A673 (cell line): ENCODE measurements around the gene DNAJB12. TPM values are rescaled to one million over a fixed set of nuclear protein-coding genes. Genes with fewer than 3 reads are reported as not detected.

Experiments used
- BruUV-seq: library from RNA; stranded (reverse); fragments of 400-500 nt; replicated peaks from 2 replicates; lab custom pipeline; 2021; lab: Mats Ljungman, UMichigan
- CTCF ChIA-PET: fragments of 300-600 bp; sonication (Branson Sonifier 250); formaldehyde crosslinking; loops from one replicate; lab custom pipeline; 2022; ENCODE audit warnings: antibody characterized with exemption; lab: Charles Lee
- POLR2A ChIA-PET: fragments of 300-600 bp; sonication (Branson Sonifier 250); formaldehyde crosslinking; loops from one replicate; lab custom pipeline; 2022; ENCODE audit warnings: antibody characterized with exemption; ENCODE audit not compliant: low non-redundant PET; lab: Charles Lee
- DNase-seq: peaks from one replicate; pipeline ENCODE4 v3.0.0-alpha.2; 2015; ENCODE audit warnings: low spot score
- H3K27ac ChIP-seq: fragments of 200-600 bp; sonication (generic); 2 replicates; pipeline ENCODE4 v1.5.1; 2016; ENCODE audit warnings: mixed run types, low read depth, mild to moderate bottlenecking, mixed read lengths, antibody characterized with exemption, low read length; ENCODE audit not compliant: poor library complexity, severe bottlenecking
- H3K27me3 ChIP-seq: fragments of 200-600 bp; sonication (generic); replicated peaks from 2 replicates; pipeline ENCODE4 v1.6.1; 2017; ENCODE audit warnings: mixed run types, low read depth, mild to moderate bottlenecking, mixed read lengths, antibody characterized with exemption, low read length; ENCODE audit not compliant: insufficient read depth, poor library complexity
- H3K36me3 ChIP-seq: fragments of 200-600 bp; sonication (generic); 2 replicates; pipeline ENCODE4 v1.6.1; 2016; ENCODE audit warnings: mixed run types, mild to moderate bottlenecking, mixed read lengths, antibody characterized with exemption, low read length; ENCODE audit not compliant: insufficient read depth, poor library complexity, severe bottlenecking
- H3K4me1 ChIP-seq: fragments of 200-600 bp; sonication (generic); 2 replicates; pipeline ENCODE4 v1.6.1; 2017; ENCODE audit warnings: mixed run types, mild to moderate bottlenecking, mixed read lengths, antibody characterized with exemption, low read length; ENCODE audit not compliant: insufficient read depth, poor library complexity, severe bottlenecking
- H3K4me3 ChIP-seq: fragments of 200-600 bp; sonication (generic); 2 replicates; pipeline ENCODE4 v1.5.1; 2016; ENCODE audit warnings: low read depth, mixed run types, mild to moderate bottlenecking, mixed read lengths, low read length; ENCODE audit not compliant: poor library complexity, severe bottlenecking
- H3K9me3 ChIP-seq: fragments of 200-600 bp; sonication (generic); 2 replicates; pipeline ENCODE4 v1.6.1; 2016; ENCODE audit warnings: mixed run types, low read depth, mild to moderate bottlenecking, mixed read lengths, antibody characterized with exemption, low read length; ENCODE audit not compliant: poor library complexity, severe bottlenecking
- CTCF ChIP-seq: fragments of 300-800, 200-600 bp; sonication (generic); conservative IDR thresholded peaks from 2 replicates; pipeline ENCODE4 v1.5.1; 2017; ENCODE audit warnings: low read depth, mild to moderate bottlenecking, antibody characterized with exemption, low read length, moderate library complexity, mixed read lengths
- EZH2 ChIP-seq: fragments of 200-600 bp; sonication (generic); IDR thresholded peaks from 2 replicates; pipeline ENCODE4 v1.6.1; 2017; ENCODE audit warnings: borderline replicate concordance, low read depth, mild to moderate bottlenecking, mixed read lengths, antibody characterized with exemption, low read length; ENCODE audit not compliant: poor library complexity, severe bottlenecking
- intact Hi-C: fragments of 100-400 bp; cut with micrococcal nuclease; formaldehyde crosslinking; loops from one replicate; pipeline ENCODE4 v1.10.0; 2022; ENCODE audit not compliant: unreplicated experiment
- total RNA-seq: library from RNA; stranded (reverse); gene quantifications from 2 replicates; pipeline ENCODE4 v1.2.3, GENCODE V29; 2021

DNAJB12 gene
- total RNA-seq, 1 experiment from 2014 or later = 29.5 TPM

- no TSS peak for BruUV-seq
- Histone ChIP-seq H3K9me3 (no peaks in the 10 kb centered on the region), H3K27me3 (no peaks in the 10 kb centered on the region), H3K4me3 (no peak overlapping the region), H3K27ac (peak overlapping the region; percentile 96), H3K36me3 (no peaks in the 10 kb centered on the region), H3K4me1 (peaks cover 46% of the 10 kb centered on the region)
- ChIA-PET POLR2A (interaction anchor here (0.5 to 1.2 kb wide), 2 partner anchors 49 to 778 kb away, joined by 3 to 9 read pairs; no protein-coding TSS in a partner anchor), CTCF (no interaction called here)
- TF ChIP-seq CTCF = no peak
- TF ChIP-seq EZH2 = no peak
- intact Hi-C loops = loop anchor here (5.0 to 10.0 kb wide), 2 partner anchors 50 to 98 kb away; partner anchors contain the start of gene DDIT4
- DNase-seq = no peak
Observed at GRCh38 chr10:72322280-72323058, 32.2 kb downstream of the DNAJB12 start.

GRCh38 chr10:72322030-72322279 lies 32.8 kb downstream of the DNAJB12 start:
- H3K4me3 ChIP-seq = no peak overlapping the region
- POLR2A ChIA-PET = interaction anchor here (1.2 to 1.7 kb wide), 2 partner anchors 25 to 49 kb away, joined by 3 to 9 read pairs; no protein-coding TSS in a partner anchor
- DNase-seq = no peak
- no peaks in the 10 kb centered on the region for H3K36me3 ChIP-seq
- peak overlapping the region; percentile 96 for H3K27ac ChIP-seq
- H3K27me3 ChIP-seq = no peaks in the 10 kb centered on the region
- CTCF ChIA-PET = no interaction called here
- BruUV-seq = no TSS peak
- TF ChIP-seq CTCF (no peak), EZH2 (no peak)
- intact Hi-C loops = loop anchor here (5.0 to 10.0 kb wide), 2 partner anchors 50 to 97 kb away; partner anchors contain the start of gene DDIT4
- H3K9me3 ChIP-seq = no peaks in the 10 kb centered on the region
- peaks cover 50% of the 10 kb centered on the region for H3K4me1 ChIP-seq

- POLR2A ChIA-PET = interaction anchor here (0.5 to 1.7 kb wide), 5 partner anchors 24 to 510 kb away, joined by 3 to 9 read pairs (median 5); no protein-coding TSS in a partner anchor
- CTCF ChIA-PET = interaction anchor here (1.5 kb wide), 1 partner anchor 273 kb away, joined by 3 read pairs; no protein-coding TSS in a partner anchor
- Histone ChIP-seq H3K27me3 (no peaks in the 10 kb centered on the region), H3K36me3 (no peaks in the 10 kb centered on the region), H3K9me3 (no peaks in the 10 kb centered on the region), H3K27ac (peak overlapping the region; percentile 96), H3K4me1 (peaks cover 52% of the 10 kb centered on the region), H3K4me3 (no peak overlapping the region)
- TF ChIP-seq CTCF = no peak
- no peak for TF ChIP-seq EZH2
- no peak for DNase-seq
- BruUV-seq = TSS peak; percentile 79
- intact Hi-C loops = loop anchor here (5.0 to 10.0 kb wide), 2 partner anchors 49 to 97 kb away; partner anchors contain the start of gene DDIT4
Observed at GRCh38 chr10:72321248-72322029, 33.3 kb downstream of the DNAJB12 start.
